Measurements from ENCODE around the gene SF3B1. TPM values are rescaled to one million over a fixed set of nuclear protein-coding genes. Genes with fewer than 3 reads are reported as not detected.
A peak's percentile ranks its signal among the peaks of the same experiment; 100 is the strongest.
"Not testable (repeated sequence)": the region's sequence is repeated elsewhere in the genome, so short reads cannot be mapped to it uniquely, and the experiment has no call there.

SF3B1 gene
- 100 to 1,000 TPM in 4 of 6 donors, 10 to 100 TPM in 2; 75.8 to 169 (median 121) TPM for total RNA-seq
- 100 to 1,000 TPM; 173 to 277 TPM for polyA plus RNA-seq

GRCh38 chr2:197434541-197435513, at the start of gene SF3B1:
Gene SF3B1 (minus strand): TSS chr2:197435028. CDS start chr2:197434999, 29 bp downstream.
- Histone ChIP-seq H3K27me3 (no peaks in the 10 kb centered on the region), H3K4me1 (peaks cover 18 to 33% (median 25%) of the 10 kb centered on the region in 3 donors), H3K9me3 (no peaks in the 10 kb centered on the region), H3K4me3 (peak within 1 kb of the TSS; percentile 67 to 94 (median 90)), H3K36me3 (no peaks in the 10 kb centered on the region), H3K27ac (peak within 1 kb of the TSS; percentile 96 to 98 (median 96))
- intact Hi-C loops (cut with DNase I) = no loop called here
- FAIRE-seq (peak; percentile 84), DNase-seq (peak; percentile 98 to 99 (median 98)), ATAC-seq (peak; percentile 96 to 98 (median 96))
- WGBS, 2 donors = 0 to 1% methylated on average over 74 of the region's 74 CpGs
- TF ChIP-seq CTCF (IDR thresholded peaks at IDR 0.05) = no peak

GRCh38 chr2:197484248-197484647, 49.4 kb upstream of the SF3B1 start:
- ATAC-seq; H3K27ac ChIP-seq; intact Hi-C loops (cut with DNase I); DNase-seq; H3K27me3 ChIP-seq; H3K4me3 ChIP-seq; FAIRE-seq; H3K4me1 ChIP-seq; H3K9me3 ChIP-seq: not testable (repeated sequence)
- WGBS, 2 donors = 98% methylated on average over 3 of the region's 3 CpGs
- H3K36me3 ChIP-seq = peaks cover 0 to 27% (median 20%) of the 10 kb centered on the region in 3 donors

DNA sequence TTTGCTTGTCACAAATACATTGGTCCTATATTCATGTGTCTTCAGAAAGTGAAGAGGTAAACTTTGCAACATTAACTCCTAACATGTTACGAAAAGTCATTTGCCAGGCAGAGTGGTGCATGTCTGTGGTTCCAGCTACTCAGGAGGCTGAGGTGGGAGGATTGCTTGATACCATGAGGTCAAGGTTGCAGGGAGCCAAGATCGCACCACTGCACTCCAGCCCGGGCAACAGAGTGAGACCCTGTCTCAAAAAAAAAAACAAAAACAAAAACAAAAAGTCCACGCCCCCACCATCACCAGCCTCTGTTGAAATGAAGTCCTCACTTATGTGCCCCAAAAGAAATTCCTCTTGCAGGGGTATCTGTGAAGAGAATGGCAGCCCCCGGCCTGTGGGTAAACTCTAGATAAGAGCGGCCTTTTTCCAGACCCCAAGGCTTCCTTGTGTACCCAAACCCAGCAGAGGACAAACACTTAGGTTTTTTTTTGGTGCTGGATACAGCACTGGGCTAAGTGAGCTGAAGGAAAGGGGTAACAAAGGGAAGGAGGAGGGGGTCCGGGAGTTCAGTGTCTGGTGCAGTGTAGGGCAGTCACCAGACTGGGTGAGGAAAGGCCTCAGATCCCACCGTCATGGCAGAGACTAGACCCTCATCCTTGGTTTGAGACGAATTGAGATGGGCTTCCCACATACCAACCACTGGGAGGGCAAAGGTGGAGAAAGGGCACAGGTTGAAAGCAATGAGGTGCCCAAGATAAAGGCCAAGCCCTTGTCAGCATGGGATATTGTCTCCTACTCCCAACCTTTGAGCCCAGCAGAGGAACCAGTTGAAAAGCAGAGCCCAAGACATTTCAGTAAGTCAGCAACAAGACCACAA, 45.6 kb upstream of the SF3B1 start:
- ATAC-seq (no peak), FAIRE-seq (no peak), DNase-seq (no peak)
- intact Hi-C loops (cut with DNase I) = no loop called here
- Histone ChIP-seq H3K4me3 (no peak overlapping the region), H3K27ac (no peak overlapping the region), H3K9me3 (peaks cover 0 to 2% (median 0%) of the 10 kb centered on the region in 4 donors), H3K27me3 (no peaks in the 10 kb centered on the region), H3K36me3 (peaks cover 0 to 20% (median 12%) of the 10 kb centered on the region in 3 donors), H3K4me1 (no peaks in the 10 kb centered on the region)
- no peak for TF ChIP-seq CTCF (IDR thresholded peaks at IDR 0.05)
- WGBS, 2 donors = 90 to 95% methylated on average over 9 of the region's 9 CpGs

DNA sequence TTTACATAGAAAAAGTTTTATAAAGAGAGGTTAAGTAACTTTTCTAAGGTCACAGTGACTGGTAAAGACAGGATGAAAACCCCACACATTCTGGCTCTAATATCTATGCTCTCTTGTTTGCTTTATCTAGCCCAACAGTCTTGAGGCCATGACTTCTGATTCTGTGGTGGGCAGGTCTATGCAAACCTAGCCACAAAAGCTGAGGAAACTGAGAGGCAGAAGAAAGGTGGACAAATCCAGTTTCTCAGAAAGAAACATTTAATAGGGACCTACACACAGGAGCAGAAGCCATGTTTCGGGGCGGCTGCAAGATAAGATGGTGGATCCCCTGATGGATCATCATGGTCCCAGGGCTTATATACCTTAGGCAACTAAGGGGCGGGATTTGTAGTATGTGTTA, 43.0 kb upstream of the SF3B1 start:
- no peak for FAIRE-seq
- 99 to 100% methylated on average over 3 of the region's 3 CpGs for WGBS, 2 donors
- Histone ChIP-seq H3K27ac (no peak overlapping the region), H3K9me3 (no peaks in the 10 kb centered on the region), H3K4me1 (no peaks in the 10 kb centered on the region), H3K4me3 (no peak overlapping the region), H3K36me3 (peaks cover 6 to 39% (median 22%) of the 10 kb centered on the region in 3 donors), H3K27me3 (no peaks in the 10 kb centered on the region)
- DNase-seq = no peak
- ATAC-seq = no peak
- intact Hi-C loops (cut with DNase I) = loop anchor here in 1 of 3 donors (10.0 kb wide), 1 partner anchor 73 kb away; no protein-coding TSS in a partner anchor
- no peak for TF ChIP-seq CTCF (IDR thresholded peaks at IDR 0.05)

GRCh38 chr2:197472166-197472565, 37.3 kb upstream of the SF3B1 start:
- FAIRE-seq (no peak), ATAC-seq (no peak), DNase-seq (no peak)
- peaks cover 6 to 72% (median 41%) of the 10 kb centered on the region in 3 donors for H3K36me3 ChIP-seq
- WGBS, 2 donors = 97% methylated on average over 5 of the region's 5 CpGs
- no peaks in the 10 kb centered on the region for H3K4me1 ChIP-seq
- no peaks in the 10 kb centered on the region for H3K27me3 ChIP-seq
- no peak overlapping the region for H3K4me3 ChIP-seq
- no peak overlapping the region for H3K27ac ChIP-seq
- no peak for TF ChIP-seq CTCF (IDR thresholded peaks at IDR 0.05)
- no peaks in the 10 kb centered on the region for H3K9me3 ChIP-seq
- intact Hi-C loops (cut with DNase I) = loop anchor here in 1 of 3 donors (10.0 kb wide), 1 partner anchor 67 kb away; no protein-coding TSS in a partner anchor

Data from pancreas (tissue), 10 donors.